Aorta (tissue), 5 donors: ENCODE results near the gene KTN1. TPM values are rescaled to one million over a fixed set of nuclear protein-coding genes. Genes with fewer than 3 reads are reported as not detected.

Experiments used
- ATAC-seq: fragments of 200-7000 bp; cut with Tn5 transposase; one replicate; pipeline ENCODE4 v1.9.1; 2022; ENCODE audit warnings: moderate library complexity; ENCODE audit not compliant: low FRiP score
- DNase-seq, 2 donors: peaks; one replicate each; pipeline ENCODE4 v3.0.0-alpha.2; 2020
- H3K27ac ChIP-seq, 2 donors: one replicate each; pipeline ENCODE4 v1.5.1; 2013; ENCODE audit warnings: low read length in 2 of 2, mild to moderate bottlenecking in 2 of 2, moderate library complexity in 2 of 2, control low read depth in 1 of 2, inconsistent platforms in 1 of 2, low read depth in 1 of 2
- H3K27me3 ChIP-seq, 2 donors: one replicate each; pipeline ENCODE4 v1.6.1; 2013; ENCODE audit warnings: control low read depth in 1 of 2, low read length in 1 of 2, mild to moderate bottlenecking in 1 of 2, moderate library complexity in 1 of 2; ENCODE audit not compliant: insufficient read depth in 2 of 2, control insufficient read depth in 1 of 2
- H3K36me3 ChIP-seq, 2 donors: one replicate each; pipeline ENCODE4 v1.6.1; 2013; ENCODE audit warnings: control low read depth in 1 of 2, low read length in 1 of 2, mild to moderate bottlenecking in 1 of 2; ENCODE audit not compliant: insufficient read depth in 2 of 2, control insufficient read depth in 1 of 2
- H3K4me1 ChIP-seq, 2 donors: one replicate each; pipeline ENCODE4 v1.6.1; 2013; ENCODE audit warnings: low read length in 2 of 2, control low read depth in 1 of 2, mild to moderate bottlenecking in 1 of 2, moderate library complexity in 1 of 2; ENCODE audit not compliant: insufficient read depth in 2 of 2, control insufficient read depth in 1 of 2
- H3K4me3 ChIP-seq, 2 donors: one replicate each; pipeline ENCODE4 v1.5.1; 2013; ENCODE audit warnings: low read length in 2 of 2, control low read depth in 1 of 2, mild to moderate bottlenecking in 1 of 2
- H3K9me3 ChIP-seq: one replicate; pipeline ENCODE4 v1.6.1; 2013; ENCODE audit warnings: mild to moderate bottlenecking, low read length; ENCODE audit not compliant: control insufficient read depth
- WGBS, 2 donors: extraction: QIAGEN DNeasy Blood & Tissue Kit; methylation state at CpG; one replicate each; pipeline ENCODE4 v1.1.7; 2013; 5-methylcytosine and 5-hydroxymethylcytosine counted together
- intact Hi-C, 2 donors: fragments of 100-400 bp; cut with DNase I; formaldehyde crosslinking; loops; one replicate each; pipeline versions ENCODE4 v1.14.2 to v1.15.0; 2022
- polyA plus RNA-seq, 2 donors: library from polyadenylated mRNA; stranded (reverse); fragments of 200-250 nt; gene quantifications; one replicate each; pipeline ENCODE4 v1.2.3, GENCODE V29; 2013
- total RNA-seq, 2 donors: library from RNA; stranded (reverse); fragmentation: NEBNext Ultra II Directional; extraction: Animal tissue kit (Norgen Biotek cat#: 25700); gene quantifications; one replicate each; pipeline ENCODE4 v1.2.1, GENCODE V29; 2021
- donor health status: healthy with polysubstance abuse.
- donor health status: Bipolar disorder and iron deficiency.
- donor health status: DM: no; HTN: no; CAD: no.
- donor health status: DM: no; HTN: no; CAD: no.
- donor health status: DM: yes; HTN: yes; CAD: no.

KTN1 gene
- total and polyA plus RNA-seq, 4 donors = 86.8 to 216 (median 167) TPM

GRCh38 chr14:55713486-55713885, 133.5 kb downstream of the KTN1 start:
- WGBS, 2 donors = 84 to 97% methylated on average over 4 of the region's 4 CpGs

GRCh38 chr14:55715889-55716288, 135.9 kb downstream of the KTN1 start:
- H3K4me3 ChIP-seq = no peak overlapping the region
- intact Hi-C loops = no loop called here
- no peak for DNase-seq
- 78% methylated on average over 5 of the region's 5 CpGs for WGBS, 2 donors
- H3K36me3 ChIP-seq = no peaks in the 10 kb centered on the region
- ATAC-seq = peak; percentile 40
- H3K4me1 ChIP-seq = no peaks in the 10 kb centered on the region
- no peaks in the 10 kb centered on the region for H3K9me3 ChIP-seq
- no peaks in the 10 kb centered on the region for H3K27me3 ChIP-seq
- no peak overlapping the region for H3K27ac ChIP-seq

More at GRCh38 chr14:55713486-55713885, 133.5 kb downstream of the KTN1 start:
- ATAC-seq (no peak), DNase-seq (no peak)
- Histone ChIP-seq H3K27me3 (no peaks in the 10 kb centered on the region), H3K36me3 (no peaks in the 10 kb centered on the region), H3K27ac (no peak overlapping the region), H3K9me3 (no peaks in the 10 kb centered on the region), H3K4me3 (no peak overlapping the region), H3K4me1 (peaks cover 0 to 3% of the 10 kb centered on the region in 2 donors)
- intact Hi-C loops = no loop called here

- DNase-seq (no peak), ATAC-seq (no peak)
- Histone ChIP-seq H3K36me3 (no peaks in the 10 kb centered on the region), H3K27ac (no peak overlapping the region), H3K9me3 (no peaks in the 10 kb centered on the region), H3K4me3 (no peak overlapping the region), H3K27me3 (no peaks in the 10 kb centered on the region), H3K4me1 (no peaks in the 10 kb centered on the region)
- intact Hi-C loops = no loop called here
- 90 to 91% methylated on average over 4 of the region's 4 CpGs for WGBS, 2 donors
These were observed 137.6 kb downstream of the KTN1 start for GRCh38 chr14:55717621-55718020.

GRCh38 chr14:55718551-55718950, 138.5 kb downstream of the KTN1 start:
- intact Hi-C loops = no loop called here
- no peaks in the 10 kb centered on the region for H3K36me3 ChIP-seq
- 87 to 90% methylated on average over 1 of the region's 1 CpG for WGBS, 2 donors
- no peaks in the 10 kb centered on the region for H3K9me3 ChIP-seq
- H3K27ac ChIP-seq = no peak overlapping the region
- ATAC-seq = no peak
- no peak for DNase-seq
- no peaks in the 10 kb centered on the region for H3K27me3 ChIP-seq
- no peaks in the 10 kb centered on the region for H3K4me1 ChIP-seq
- H3K4me3 ChIP-seq = no peak overlapping the region

- Histone ChIP-seq H3K9me3 (no peaks in the 10 kb centered on the region), H3K36me3 (no peaks in the 10 kb centered on the region), H3K27me3 (no peaks in the 10 kb centered on the region), H3K4me1 (no peaks in the 10 kb centered on the region), H3K27ac (no peak overlapping the region), H3K4me3 (no peak overlapping the region)
- intact Hi-C loops = no loop called here
- ATAC-seq (no peak), DNase-seq (no peak)
- WGBS, 2 donors = 95 to 98% methylated on average over 4 of the region's 4 CpGs
These were observed 140.8 kb downstream of the KTN1 start for GRCh38 chr14:55720796-55721195.

GRCh38 chr14:55721353-55721752, 141.3 kb downstream of the KTN1 start:
- no peaks in the 10 kb centered on the region for H3K27me3 ChIP-seq
- no peaks in the 10 kb centered on the region for H3K9me3 ChIP-seq
- no peak overlapping the region for H3K27ac ChIP-seq
- H3K36me3 ChIP-seq = no peaks in the 10 kb centered on the region
- no peak overlapping the region for H3K4me3 ChIP-seq
- no peaks in the 10 kb centered on the region for H3K4me1 ChIP-seq
- 77 to 82% methylated on average over 1 of the region's 1 CpG for WGBS, 2 donors
- DNase-seq (no peak), ATAC-seq (no peak)
- intact Hi-C loops = no loop called here

GRCh38 chr14:55722054-55722453, 142.0 kb downstream of the KTN1 start:
- 88 to 96% methylated on average over 5 of the region's 5 CpGs for WGBS, 2 donors
- no peak for ATAC-seq
- DNase-seq = no peak
- Histone ChIP-seq H3K36me3 (no peaks in the 10 kb centered on the region), H3K27me3 (no peaks in the 10 kb centered on the region), H3K27ac (no peak overlapping the region), H3K4me1 (no peaks in the 10 kb centered on the region), H3K9me3 (no peaks in the 10 kb centered on the region), H3K4me3 (no peak overlapping the region)
- intact Hi-C loops = no loop called here

- intact Hi-C loops = no loop called here
- ATAC-seq = no peak
- H3K4me1 ChIP-seq = no peaks in the 10 kb centered on the region
These were observed 144.7 kb downstream of the KTN1 start for GRCh38 chr14:55724736-55725135.

GRCh38 chr14:55730592-55731310, 150.7 kb downstream of the KTN1 start:
- H3K4me1 ChIP-seq = no peaks in the 10 kb centered on the region

More at GRCh38 chr14:55724736-55725135, 144.7 kb downstream of the KTN1 start:
- DNase-seq = no peak
- Histone ChIP-seq H3K27me3 (no peaks in the 10 kb centered on the region), H3K27ac (no peak overlapping the region), H3K9me3 (no peaks in the 10 kb centered on the region), H3K36me3 (no peaks in the 10 kb centered on the region), H3K4me3 (no peak overlapping the region)
- WGBS, 2 donors = 83 to 87% methylated on average over 1 of the region's 1 CpG

More at GRCh38 chr14:55730592-55731310, 150.7 kb downstream of the KTN1 start:
- intact Hi-C loops = no loop called here
- Histone ChIP-seq H3K27me3 (no peaks in the 10 kb centered on the region), H3K27ac (no peak overlapping the region), H3K9me3 (no peaks in the 10 kb centered on the region), H3K4me3 (no peak overlapping the region), H3K36me3 (no peaks in the 10 kb centered on the region)
- ATAC-seq (no peak), DNase-seq (no peak)
